DND-41 (cell line): ENCODE results near the gene LAMA4.

Source experiments
- ATAC-seq: fragments of 200-7000 bp; cut with Tn5 transposase; 3 replicates; pipeline ENCODE4 v1.9.1; 2021; ENCODE audit warnings: low read depth; ENCODE audit not compliant: insufficient read depth
- DNase-seq: peaks from one replicate; pipeline ENCODE4 v3.0.0-alpha.2; 2020
- H2AFZ ChIP-seq: 2 replicates; pipeline ENCODE4 v1.6.0; 2012; ENCODE audit warnings: low read depth, low read length
- H3K27ac ChIP-seq: 2 replicates; pipeline ENCODE4 v1.5.1; 2012; ENCODE audit warnings: low read length, inconsistent platforms
- H3K27me3 ChIP-seq: fragments of 200-600 bp; sonication (generic); 2 replicates; pipeline ENCODE4 v1.6.0; 2012; ENCODE audit warnings: low read length, mild to moderate bottlenecking, inconsistent platforms; ENCODE audit not compliant: insufficient read depth, poor library complexity
- H3K36me3 ChIP-seq: 2 replicates; pipeline ENCODE4 v1.5.1; 2012; ENCODE audit warnings: low read length, inconsistent platforms; ENCODE audit not compliant: insufficient read depth
- H3K4me1 ChIP-seq: 2 replicates; pipeline ENCODE4 v1.5.1; 2012; ENCODE audit warnings: mild to moderate bottlenecking, low read length; ENCODE audit not compliant: insufficient read depth
- H3K4me2 ChIP-seq: 2 replicates; pipeline ENCODE4 v1.6.0; 2012; ENCODE audit warnings: mild to moderate bottlenecking, moderate library complexity, low read length, inconsistent platforms; ENCODE audit not compliant: insufficient read depth
- H3K4me3 ChIP-seq, 2 experiments: fragments of 200-600 bp in 1 of 2; shearing (Covaris generic) in 1 of 2; 2 replicates each; pipeline ENCODE4 v1.5.1; 2012 to 2016; ENCODE audit warnings: inconsistent platforms in 2 of 2, low read length in 2 of 2, mild to moderate bottlenecking in 2 of 2, low read depth in 1 of 2, moderate library complexity in 1 of 2
- H3K79me2 ChIP-seq: 2 replicates; pipeline ENCODE4 v1.6.0; 2012; ENCODE audit warnings: low read length, inconsistent platforms; ENCODE audit not compliant: insufficient read depth
- H3K9ac ChIP-seq: 2 replicates; pipeline ENCODE4 v1.6.0; 2012; ENCODE audit warnings: low read depth, mild to moderate bottlenecking, inconsistent platforms, low read length, moderate library complexity
- H3K9me3 ChIP-seq: 2 replicates; pipeline ENCODE4 v1.5.1; 2012; ENCODE audit warnings: low read length, moderate library complexity, mild to moderate bottlenecking, inconsistent platforms; ENCODE audit not compliant: insufficient read depth, severe bottlenecking
- H4K20me1 ChIP-seq: 2 replicates; pipeline ENCODE4 v1.6.0; 2012; ENCODE audit warnings: low read length; ENCODE audit not compliant: insufficient read depth
- CTCF ChIP-seq: IDR thresholded peaks from 2 replicates; pipeline ENCODE4 v1.5.1; 2012; ENCODE audit warnings: borderline replicate concordance, low read length, moderate library complexity, mild to moderate bottlenecking; ENCODE audit not compliant: poor library complexity, severe bottlenecking; ENCODE audit errors: extremely low read depth
- EZH2 ChIP-seq: IDR thresholded peaks from 3 replicates; pipeline ENCODE4 v1.6.1; 2012; ENCODE audit warnings: borderline replicate concordance, low read depth, mild to moderate bottlenecking, moderate library complexity, low read length, inconsistent platforms; ENCODE audit not compliant: severe bottlenecking

LAMA4 gene

DNA sequence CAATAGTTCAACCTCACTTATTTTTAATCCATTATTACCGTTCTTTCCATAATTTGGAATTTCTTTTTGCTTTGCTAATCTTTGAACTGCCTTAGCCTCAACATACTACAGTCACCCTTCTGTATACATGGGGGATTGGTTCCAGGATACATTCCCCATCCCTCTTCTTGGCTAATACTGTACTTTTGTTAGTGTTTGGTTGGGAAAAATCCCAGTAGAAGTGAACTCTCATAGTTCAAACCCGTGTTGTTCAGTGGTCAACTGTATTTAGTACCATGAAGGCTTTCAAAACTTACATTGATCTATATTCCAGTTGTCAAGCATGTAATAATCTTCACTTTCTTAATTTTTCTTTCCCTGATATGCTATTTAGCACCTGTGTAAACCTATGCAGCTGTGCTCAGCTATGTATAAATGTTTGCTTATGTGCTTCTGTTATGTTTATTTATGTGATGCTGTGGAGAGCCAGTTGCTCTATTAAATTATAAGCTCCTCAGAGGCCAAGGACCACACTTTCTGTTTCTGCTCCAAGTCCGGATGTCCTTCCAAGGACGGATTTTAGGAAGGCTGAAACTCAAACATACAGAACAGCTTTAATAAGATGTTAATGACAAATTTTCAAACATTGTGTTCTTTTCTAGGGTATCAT is 33.3 kb upstream of the LAMA4 start:
- ATAC-seq (no peak), DNase-seq (no peak)
- Histone ChIP-seq H4K20me1 (no peaks in the 10 kb centered on the region), H3K79me2 (no peaks in the 10 kb centered on the region), H3K4me1 (no peaks in the 10 kb centered on the region), H3K9ac (no peak overlapping the region), H3K4me2 (no peak overlapping the region), H3K36me3 (no peaks in the 10 kb centered on the region), H3K27me3 (peaks cover 14% of the 10 kb centered on the region), H3K4me3 (no peak overlapping the region), H3K27ac (no peak overlapping the region), H3K9me3 (no peaks in the 10 kb centered on the region), H2AFZ (no peak overlapping the region)
- TF ChIP-seq EZH2 (no peak), CTCF (no peak)

- no peak overlapping the region for H3K4me2 ChIP-seq
Measured at GRCh38 chr6:112286500-112287144, 32.3 kb upstream of the LAMA4 start.

GRCh38 chr6:112286010-112286409 is 31.6 kb upstream of the LAMA4 start:
- TF ChIP-seq EZH2 (no peak), CTCF (no peak)
- Histone ChIP-seq H3K27me3 (peaks cover 7% of the 10 kb centered on the region), H3K9ac (no peak overlapping the region), H4K20me1 (no peaks in the 10 kb centered on the region), H3K27ac (no peak overlapping the region), H3K4me3 (no peak overlapping the region), H3K9me3 (no peaks in the 10 kb centered on the region), H2AFZ (no peak overlapping the region), H3K79me2 (no peaks in the 10 kb centered on the region), H3K4me2 (no peak overlapping the region), H3K36me3 (no peaks in the 10 kb centered on the region), H3K4me1 (no peaks in the 10 kb centered on the region)
- peak; percentile 91 for ATAC-seq
- peak; percentile 57 for DNase-seq

More at GRCh38 chr6:112286500-112287144, 32.3 kb upstream of the LAMA4 start:
- Histone ChIP-seq H3K79me2 (no peaks in the 10 kb centered on the region), H3K9me3 (no peaks in the 10 kb centered on the region), H3K4me3 (no peak overlapping the region), H3K36me3 (no peaks in the 10 kb centered on the region), H3K27ac (no peak overlapping the region), H4K20me1 (no peaks in the 10 kb centered on the region), H3K4me1 (no peaks in the 10 kb centered on the region), H3K9ac (no peak overlapping the region), H2AFZ (no peak overlapping the region), H3K27me3 (peaks cover 9% of the 10 kb centered on the region)
- ATAC-seq (no peak), DNase-seq (no peak)
- TF ChIP-seq EZH2 (no peak), CTCF (no peak)
